MM.1S (cell line): ENCODE results near the gene SPC24.

Experiments used
- EZH2 ChIP-seq: fragments of 300-600 bp; sonication (generic); optimal IDR thresholded peaks from 2 replicates; pipeline ENCODE3; 2017; ENCODE audit warnings: low read depth, mild to moderate bottlenecking, antibody characterized with exemption, low read length, mixed read lengths
- EZH2phosphoT487 ChIP-seq: fragments of 300-600 bp; sonication (generic); IDR thresholded peaks from 2 replicates; pipeline ENCODE4 v1.6.1; 2018; ENCODE audit warnings: antibody characterized with exemption, low read length
- TF ChIP-seq, protein P1 (sequence below): fragments of 300-600 bp; sonication (generic); IDR thresholded peaks from 2 replicates; pipeline ENCODE4 v1.5.1; 2016; ENCODE audit warnings: antibody characterized with exemption, low read length, mixed read lengths

DNA sequence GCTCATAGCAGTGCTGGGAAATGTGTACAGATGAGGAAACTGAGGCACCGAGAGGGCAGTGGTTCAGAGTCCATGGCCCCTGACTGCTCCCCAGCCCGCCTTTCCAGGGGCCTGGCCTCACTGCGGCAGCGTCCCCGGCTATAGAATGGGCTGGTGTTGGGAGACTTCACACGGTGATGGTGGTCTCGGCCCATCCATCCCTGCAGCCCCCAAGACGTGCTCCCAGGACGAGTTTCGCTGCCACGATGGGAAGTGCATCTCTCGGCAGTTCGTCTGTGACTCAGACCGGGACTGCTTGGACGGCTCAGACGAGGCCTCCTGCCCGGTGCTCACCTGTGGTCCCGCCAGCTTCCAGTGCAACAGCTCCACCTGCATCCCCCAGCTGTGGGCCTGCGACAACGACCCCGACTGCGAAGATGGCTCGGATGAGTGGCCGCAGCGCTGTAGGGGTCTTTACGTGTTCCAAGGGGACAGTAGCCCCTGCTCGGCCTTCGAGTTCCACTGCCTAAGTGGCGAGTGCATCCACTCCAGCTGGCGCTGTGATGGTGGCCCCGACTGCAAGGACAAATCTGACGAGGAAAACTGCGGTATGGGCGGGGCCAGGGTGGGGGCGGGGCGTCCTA lies 50.5 kb downstream of the SPC24 start:
- TF ChIP-seq EZH2phosphoT487, result no peak
- TF ChIP-seq, protein P1, sequence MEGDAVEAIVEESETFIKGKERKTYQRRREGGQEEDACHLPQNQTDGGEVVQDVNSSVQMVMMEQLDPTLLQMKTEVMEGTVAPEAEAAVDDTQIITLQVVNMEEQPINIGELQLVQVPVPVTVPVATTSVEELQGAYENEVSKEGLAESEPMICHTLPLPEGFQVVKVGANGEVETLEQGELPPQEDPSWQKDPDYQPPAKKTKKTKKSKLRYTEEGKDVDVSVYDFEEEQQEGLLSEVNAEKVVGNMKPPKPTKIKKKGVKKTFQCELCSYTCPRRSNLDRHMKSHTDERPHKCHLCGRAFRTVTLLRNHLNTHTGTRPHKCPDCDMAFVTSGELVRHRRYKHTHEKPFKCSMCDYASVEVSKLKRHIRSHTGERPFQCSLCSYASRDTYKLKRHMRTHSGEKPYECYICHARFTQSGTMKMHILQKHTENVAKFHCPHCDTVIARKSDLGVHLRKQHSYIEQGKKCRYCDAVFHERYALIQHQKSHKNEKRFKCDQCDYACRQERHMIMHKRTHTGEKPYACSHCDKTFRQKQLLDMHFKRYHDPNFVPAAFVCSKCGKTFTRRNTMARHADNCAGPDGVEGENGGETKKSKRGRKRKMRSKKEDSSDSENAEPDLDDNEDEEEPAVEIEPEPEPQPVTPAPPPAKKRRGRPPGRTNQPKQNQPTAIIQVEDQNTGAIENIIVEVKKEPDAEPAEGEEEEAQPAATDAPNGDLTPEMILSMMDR, result no peak
- TF ChIP-seq EZH2, result no peak
